ENCODE data around the gene PDZRN3.

The PDZRN3 gene

GRCh38 chr3:73586628-73587027 is 38.1 kb downstream of the PDZRN3 start:
- TF ChIP-seq, protein P1, sequence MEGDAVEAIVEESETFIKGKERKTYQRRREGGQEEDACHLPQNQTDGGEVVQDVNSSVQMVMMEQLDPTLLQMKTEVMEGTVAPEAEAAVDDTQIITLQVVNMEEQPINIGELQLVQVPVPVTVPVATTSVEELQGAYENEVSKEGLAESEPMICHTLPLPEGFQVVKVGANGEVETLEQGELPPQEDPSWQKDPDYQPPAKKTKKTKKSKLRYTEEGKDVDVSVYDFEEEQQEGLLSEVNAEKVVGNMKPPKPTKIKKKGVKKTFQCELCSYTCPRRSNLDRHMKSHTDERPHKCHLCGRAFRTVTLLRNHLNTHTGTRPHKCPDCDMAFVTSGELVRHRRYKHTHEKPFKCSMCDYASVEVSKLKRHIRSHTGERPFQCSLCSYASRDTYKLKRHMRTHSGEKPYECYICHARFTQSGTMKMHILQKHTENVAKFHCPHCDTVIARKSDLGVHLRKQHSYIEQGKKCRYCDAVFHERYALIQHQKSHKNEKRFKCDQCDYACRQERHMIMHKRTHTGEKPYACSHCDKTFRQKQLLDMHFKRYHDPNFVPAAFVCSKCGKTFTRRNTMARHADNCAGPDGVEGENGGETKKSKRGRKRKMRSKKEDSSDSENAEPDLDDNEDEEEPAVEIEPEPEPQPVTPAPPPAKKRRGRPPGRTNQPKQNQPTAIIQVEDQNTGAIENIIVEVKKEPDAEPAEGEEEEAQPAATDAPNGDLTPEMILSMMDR (IDR thresholded peaks at IDR 0.05): no peak

GRCh38 chr3:73586190-73586589 is 38.6 kb downstream of the PDZRN3 start:
- TF ChIP-seq, protein P1 (IDR thresholded peaks at IDR 0.05): no peak

DNA sequence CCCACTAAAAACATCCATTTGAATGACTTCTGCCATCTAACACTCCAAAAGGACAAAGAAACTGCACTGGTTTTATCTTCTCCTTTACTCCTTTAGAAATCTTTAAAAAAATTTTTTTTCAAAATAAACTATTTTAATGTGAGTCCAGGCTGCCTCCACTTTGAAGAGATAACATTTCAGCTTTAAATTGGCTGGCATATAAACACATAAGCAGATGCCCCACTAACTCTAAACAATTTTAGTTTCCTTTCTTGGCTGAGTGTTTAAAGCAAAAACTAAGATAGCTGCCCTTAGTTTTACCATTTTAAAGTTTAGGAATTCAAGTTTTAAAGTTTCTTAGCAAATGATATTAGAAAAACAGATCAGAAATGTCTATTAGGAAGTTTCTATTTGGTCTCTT is 39.9 kb downstream of the PDZRN3 start:
- TF ChIP-seq, protein P1 (IDR thresholded peaks at IDR 0.05): no peak

DNA sequence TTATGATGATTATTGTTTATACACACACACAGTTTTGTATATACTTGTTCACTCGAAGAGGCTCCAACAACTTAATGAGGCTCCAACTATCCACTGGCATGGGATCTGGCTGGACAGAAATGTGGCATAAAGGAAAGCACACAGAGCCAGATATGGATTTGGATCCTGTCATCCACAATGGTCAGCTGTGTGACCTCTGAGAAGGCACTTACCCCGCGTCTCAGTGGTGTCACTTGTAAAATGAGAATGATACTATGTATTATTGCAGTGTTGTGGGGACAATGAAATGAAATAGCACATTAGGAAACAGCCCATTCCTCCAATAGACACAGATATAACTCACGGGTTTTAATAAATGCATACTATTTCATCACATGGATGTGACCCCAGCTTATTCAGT is 42.2 kb downstream of the PDZRN3 start:
- TF ChIP-seq, protein P1 (IDR thresholded peaks at IDR 0.05): no peak

DNA sequence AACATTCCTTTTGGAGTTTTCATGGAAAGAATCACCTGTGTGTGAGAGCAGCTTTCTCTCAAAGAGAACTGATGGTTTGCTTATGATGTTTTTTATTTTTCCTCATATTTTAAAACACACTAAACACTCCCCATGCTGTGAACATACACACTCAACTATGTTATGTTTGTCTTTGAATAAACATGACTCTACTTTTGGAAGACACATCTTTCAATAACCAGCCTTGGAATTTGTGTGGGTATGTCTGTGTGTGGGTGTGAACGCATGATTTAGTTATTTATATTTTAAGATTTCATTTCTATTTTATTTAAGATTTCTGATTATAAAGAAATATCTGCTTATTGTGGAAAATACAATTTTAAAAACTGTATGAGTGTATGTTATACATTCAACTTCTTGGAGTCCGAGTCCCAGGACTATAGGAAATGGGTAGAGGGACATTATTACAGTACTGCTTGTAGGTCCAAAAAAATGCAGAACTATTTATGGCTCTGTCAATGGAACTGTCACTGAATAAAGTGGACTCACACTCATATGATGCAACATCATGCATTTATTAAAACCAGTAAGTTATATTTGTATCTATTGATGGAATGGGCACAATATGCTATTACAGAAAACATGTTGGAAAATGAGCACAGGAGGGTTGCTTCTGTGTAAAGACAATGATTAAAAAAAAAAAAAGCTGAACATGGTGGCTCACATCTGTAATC is 43.5 kb downstream of the PDZRN3 start:
- TF ChIP-seq, protein P1 (IDR thresholded peaks at IDR 0.05): no peak

DNA sequence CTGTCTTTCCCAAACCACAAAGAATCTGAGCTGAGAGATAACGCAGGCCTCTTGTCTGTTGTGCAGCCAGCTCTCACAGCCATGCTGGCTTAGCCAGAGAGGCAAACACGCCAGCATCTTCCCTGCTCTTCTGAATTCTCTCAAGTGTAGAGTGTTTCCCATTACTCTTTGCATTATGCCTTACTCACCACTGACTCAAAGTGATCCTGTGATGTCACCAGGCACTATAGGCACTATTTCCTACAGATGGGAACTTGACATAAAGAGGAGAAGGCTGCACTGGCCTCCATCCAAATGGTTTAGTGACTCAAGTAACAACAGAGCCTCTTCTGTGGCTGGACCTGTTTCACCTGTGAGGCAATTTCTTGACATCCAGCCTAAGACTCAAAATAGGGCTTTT is 44.4 kb downstream of the PDZRN3 start:
- TF ChIP-seq, protein P1 (IDR thresholded peaks at IDR 0.05): no peak

DNA sequence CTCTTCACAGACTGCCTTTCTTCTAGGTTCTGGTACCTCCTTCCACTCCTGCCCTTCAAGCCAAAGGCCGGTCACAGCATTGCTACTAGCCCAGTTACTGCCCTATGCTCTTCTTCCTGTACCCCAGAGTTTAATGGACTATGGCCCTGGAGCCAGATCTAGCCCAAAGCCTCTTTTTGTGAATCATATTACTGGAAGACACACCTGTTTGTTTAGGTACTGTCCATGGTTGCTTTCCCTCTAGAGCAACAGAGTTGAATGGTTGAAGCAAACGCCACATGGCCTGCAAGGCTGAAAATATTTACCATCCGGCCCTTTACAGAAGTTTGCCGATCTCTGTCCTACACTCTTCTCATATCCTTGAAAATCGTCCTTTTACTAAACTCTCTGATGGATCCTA is 47.0 kb downstream of the PDZRN3 start:
- TF ChIP-seq, protein P1 (IDR thresholded peaks at IDR 0.05): no peak

DNA sequence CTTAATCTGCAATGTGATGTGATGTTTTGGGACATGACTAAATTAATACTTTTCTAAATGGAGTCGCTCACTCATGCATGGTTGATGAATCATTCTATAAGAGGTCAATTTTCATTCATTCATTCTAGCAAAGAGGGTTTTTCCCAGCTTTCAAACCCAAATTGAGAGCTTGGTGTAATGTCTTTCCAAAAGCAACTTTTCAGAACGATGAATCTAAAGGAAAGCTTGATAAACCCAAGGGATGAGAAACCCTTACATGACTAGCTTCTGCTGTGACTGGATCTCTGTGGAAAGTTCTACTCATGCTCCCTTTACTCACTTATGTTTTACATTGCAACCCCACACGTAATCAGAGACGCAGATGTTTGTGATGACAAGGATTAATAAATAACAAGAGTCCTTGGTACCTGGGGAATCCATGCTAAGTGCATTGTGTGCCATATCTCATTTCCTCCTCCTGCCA is 47.7 kb downstream of the PDZRN3 start:
- TF ChIP-seq, protein P1 (IDR thresholded peaks at IDR 0.05): no peak
